Measurements from ENCODE around the gene ATG12.

GRCh38 chr5:115806986-115807653 is 34.2 kb downstream of the ATG12 start:
- TF ChIP-seq CTCF (IDR thresholded peaks at IDR 0.05) (no peak), NFE2L2 (conservative IDR thresholded peaks at IDR 0.05; ENCODE audit: low read length) (no peak), ELK1 (IDR thresholded peaks at IDR 0.05; ENCODE audit: low read depth, low read length) (no peak), RCOR1 (IDR thresholded peaks at IDR 0.05; ENCODE audit: low read depth, low read length) (no peak), KDM5A (IDR thresholded peaks at IDR 0.05) (no peak), REST (IDR thresholded peaks at IDR 0.05) (no peak), EHMT2 (IDR thresholded peaks at IDR 0.05; ENCODE audit: low read depth) (no peak)
